GM18519 (cell line): Measurements from ENCODE around the gene BTG1.

Source experiments
- ATAC-seq: cut with Tn5 transposase; IDR thresholded peaks from one replicate; pipeline ENCODE4 v1.9.1; 2021; ENCODE audit warnings: mild to moderate bottlenecking, moderate library complexity; ENCODE audit not compliant: unreplicated experiment, low FRiP score

The BTG1 gene

GRCh38 chr12:92145731-92146496, at the start of gene BTG1:
BTG1 (minus strand) TSS chr12:92145846; CDS start chr12:92145535, 311 bp downstream.
- ATAC-seq, result peak; percentile 56

GRCh38 chr12:92194561-92194960, 48.9 kb upstream of the BTG1 start:
- no peak for ATAC-seq

GRCh38 chr12:92193846-92194245, 48.2 kb upstream of the BTG1 start:
- ATAC-seq, result no peak

- no peak for ATAC-seq
Measured at GRCh38 chr12:92193063-92193462, 47.4 kb upstream of the BTG1 start.

GRCh38 chr12:92192360-92192759, 46.7 kb upstream of the BTG1 start:
- no peak for ATAC-seq

GRCh38 chr12:92191061-92191460, 45.4 kb upstream of the BTG1 start:
- no peak for ATAC-seq

- no peak for ATAC-seq
Measured at GRCh38 chr12:92188517-92189188, 43.0 kb upstream of the BTG1 start.

GRCh38 chr12:92186038-92186470, 40.4 kb upstream of the BTG1 start:
- no peak for ATAC-seq

- ATAC-seq, result peak; percentile 57
Measured at GRCh38 chr12:92185052-92185451, 39.4 kb upstream of the BTG1 start.

GRCh38 chr12:92183575-92183974, 37.9 kb upstream of the BTG1 start:
- ATAC-seq, result no peak

- no peak for ATAC-seq
Measured at GRCh38 chr12:92178340-92178739, 32.7 kb upstream of the BTG1 start.

- ATAC-seq, result no peak
Measured at GRCh38 chr12:92176646-92177045, 31.0 kb upstream of the BTG1 start.

- no peak for ATAC-seq
Measured at GRCh38 chr12:92175961-92176360, 30.3 kb upstream of the BTG1 start.

- no peak for ATAC-seq
Measured at GRCh38 chr12:92170050-92170449, 24.4 kb upstream of the BTG1 start.

GRCh38 chr12:92167075-92167474, 21.4 kb upstream of the BTG1 start:
- no peak for ATAC-seq

- ATAC-seq, result no peak
Measured at GRCh38 chr12:92164712-92165111, 19.1 kb upstream of the BTG1 start.

- ATAC-seq, result no peak
Measured at GRCh38 chr12:92162079-92162478, 16.4 kb upstream of the BTG1 start.

GRCh38 chr12:92158796-92159439, 13.3 kb upstream of the BTG1 start:
- no peak for ATAC-seq

GRCh38 chr12:92156704-92157395, 11.2 kb upstream of the BTG1 start:
- ATAC-seq, result no peak

- no peak for ATAC-seq
Measured at GRCh38 chr12:92156139-92156538, 10.5 kb upstream of the BTG1 start.

GRCh38 chr12:92155733-92156132, 10.1 kb upstream of the BTG1 start:
- ATAC-seq, result no peak
